Left cardiac atrium (tissue), 4 donors: ENCODE results near the gene CCDC120. TPM values are rescaled to one million over a fixed set of nuclear protein-coding genes. Genes with fewer than 3 reads are reported as not detected.

Experiments used
- ATAC-seq, 2 donors: fragments of 200-7000 bp; cut with Tn5 transposase; one replicate each; pipeline ENCODE4 v1.9.1; 2020; ENCODE audit warnings: mild to moderate bottlenecking in 2 of 2, moderate library complexity in 2 of 2
- DNase-seq: peaks from one replicate; pipeline ENCODE4 v3.0.0-alpha.2; 2020
- intact Hi-C, 2 donors: fragments of 100-400 bp; cut with DNase I; formaldehyde crosslinking; loops; one replicate each; pipeline versions ENCODE4 v1.14.1 to v1.15.1; 2022 to 2023
- long read RNA-seq: library from polyadenylated mRNA; unstranded; transcript quantifications from one replicate; pipeline ENCODE4 v2.0.0, GENCODE V29; 2021
- total RNA-seq, 2 donors: library from RNA; stranded (reverse); fragmentation: NEBNext Ultra II Directional; extraction: Animal tissue kit (Norgen Biotek cat#: 25700); gene quantifications; one replicate each; pipeline ENCODE4 v1.2.1, GENCODE V29; 2021
- donor health status: DM: no; HTN: yes; CAD: no.
- donor health status: DM: no; HTN: yes; CAD: no; lungs with severe emphysema.
- donor health status: DM: yes; HTN: yes; CAD: no.
- donor health status: Dilated cardiomyopathy.

The CCDC120 gene, protein sequence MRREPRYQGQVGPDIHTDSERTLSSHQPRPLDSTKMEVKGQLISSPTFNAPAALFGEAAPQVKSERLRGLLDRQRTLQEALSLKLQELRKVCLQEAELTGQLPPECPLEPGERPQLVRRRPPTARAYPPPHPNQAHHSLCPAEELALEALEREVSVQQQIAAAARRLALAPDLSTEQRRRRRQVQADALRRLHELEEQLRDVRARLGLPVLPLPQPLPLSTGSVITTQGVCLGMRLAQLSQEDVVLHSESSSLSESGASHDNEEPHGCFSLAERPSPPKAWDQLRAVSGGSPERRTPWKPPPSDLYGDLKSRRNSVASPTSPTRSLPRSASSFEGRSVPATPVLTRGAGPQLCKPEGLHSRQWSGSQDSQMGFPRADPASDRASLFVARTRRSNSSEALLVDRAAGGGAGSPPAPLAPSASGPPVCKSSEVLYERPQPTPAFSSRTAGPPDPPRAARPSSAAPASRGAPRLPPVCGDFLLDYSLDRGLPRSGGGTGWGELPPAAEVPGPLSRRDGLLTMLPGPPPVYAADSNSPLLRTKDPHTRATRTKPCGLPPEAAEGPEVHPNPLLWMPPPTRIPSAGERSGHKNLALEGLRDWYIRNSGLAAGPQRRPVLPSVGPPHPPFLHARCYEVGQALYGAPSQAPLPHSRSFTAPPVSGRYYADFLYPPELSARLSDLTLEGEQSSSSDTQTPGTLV
- total RNA-seq: 1 to 10 TPM; 2.4 to 2.7 TPM
- long read RNA-seq, partial matches to known transcripts: 1 of 2 reads
- long read RNA-seq, other reads (novel, unspliced or antisense): 0 of 2 reads

DNA sequence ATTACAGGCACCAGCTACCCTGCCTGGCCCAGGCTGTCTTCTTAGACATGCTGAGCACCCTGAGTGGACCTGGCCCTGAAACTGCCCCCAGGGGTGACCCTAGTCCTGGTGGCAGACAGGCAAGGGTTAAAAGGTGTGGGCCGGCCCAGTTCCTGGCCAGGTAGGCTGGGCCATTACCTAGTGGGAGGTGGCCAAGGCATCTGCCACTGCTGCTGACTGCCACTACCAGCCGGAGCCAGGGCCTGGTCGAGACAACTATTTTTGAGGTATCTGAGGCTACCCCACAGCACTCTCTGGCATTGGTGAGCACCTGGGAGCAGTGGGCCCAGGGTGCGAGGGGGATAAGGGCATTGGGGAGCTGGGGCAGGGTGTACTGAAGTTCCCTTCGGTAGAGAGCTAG lies at the start of gene CCDC120:
CCDC120 (plus strand) TSS at position 206 of the 400 bp plus-strand sequence. CDS start 3,043 bp downstream, outside the sequence.
- peak in 1 of 2 donors; percentile 60 for ATAC-seq
- intact Hi-C loops: no loop called here
- DNase-seq: no peak

DNA sequence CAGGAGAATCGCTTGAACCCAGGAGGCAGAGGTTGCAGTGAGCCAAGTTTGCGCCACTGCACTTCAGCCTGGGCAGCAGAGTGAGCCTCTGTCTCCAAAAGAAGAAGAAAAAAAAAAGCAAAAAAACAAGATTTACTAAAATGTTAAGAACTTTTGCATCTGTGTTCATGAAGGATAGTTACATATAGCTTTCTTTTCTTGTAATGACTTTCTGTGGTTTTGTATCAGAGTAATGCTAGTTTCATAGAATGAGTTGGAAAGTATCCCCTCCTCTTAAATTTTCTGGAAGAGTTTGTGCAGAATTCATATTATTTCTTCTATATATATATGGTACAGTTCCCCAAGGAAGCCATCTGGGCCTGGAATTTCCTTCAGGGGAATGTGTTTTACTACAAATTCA lies 39.7 kb upstream of the CCDC120 start:
- intact Hi-C loops: no loop called here
- no peak for DNase-seq
- ATAC-seq: no peak

DNA sequence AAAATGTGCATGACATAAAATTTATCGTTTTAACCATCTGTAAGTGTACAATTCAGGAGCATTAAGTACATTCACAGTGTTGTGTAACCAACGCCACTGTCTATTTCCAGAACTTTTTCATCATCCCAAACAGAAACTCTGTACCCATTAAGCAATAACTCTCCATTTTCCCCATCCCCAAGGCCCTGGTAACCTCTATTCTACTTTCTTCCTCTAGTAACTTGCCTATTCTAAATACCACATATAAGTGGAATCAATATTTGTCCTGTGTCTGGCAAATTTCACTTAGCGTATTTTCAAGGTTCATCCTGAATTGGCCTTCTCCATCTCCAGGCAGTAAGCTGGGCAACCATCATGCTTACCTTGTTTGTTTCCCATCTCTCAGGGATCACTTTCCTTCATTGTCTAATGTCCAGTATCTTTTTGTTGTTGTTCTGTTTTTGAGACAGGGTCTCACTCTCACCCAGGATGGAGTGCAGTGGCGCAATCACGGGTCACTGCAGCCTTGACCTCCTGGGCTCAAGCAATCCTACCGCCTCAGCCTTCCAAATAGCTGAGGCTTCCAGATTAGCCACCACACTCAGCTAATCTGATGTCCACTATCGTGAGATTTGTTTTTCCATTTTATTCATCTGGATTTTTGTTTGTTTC lies 39.1 kb upstream of the CCDC120 start:
- intact Hi-C loops: no loop called here
- no peak for DNase-seq

DNA sequence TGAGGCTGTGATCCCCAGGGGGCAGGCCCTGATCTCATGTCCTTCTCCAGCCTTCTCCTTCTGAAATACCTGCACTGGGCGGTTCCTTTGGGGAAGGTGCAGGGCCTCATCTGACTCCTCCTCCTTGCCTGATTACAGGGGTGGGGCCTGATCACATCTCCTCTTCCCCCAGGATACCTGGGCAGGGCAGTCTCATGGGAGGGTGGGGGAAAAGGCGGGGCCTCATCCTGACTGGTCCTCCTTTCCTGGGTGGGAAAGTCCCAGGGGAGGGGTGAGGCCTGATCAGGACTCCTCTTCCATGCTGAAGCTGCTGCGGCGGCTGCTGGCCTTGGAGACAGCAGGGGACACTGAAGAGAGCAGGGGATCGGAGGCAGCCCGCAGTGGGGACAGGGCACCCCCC lies 28.9 kb upstream of the CCDC120 start:
- peak; percentile 14 to 18 for ATAC-seq

More for the DNA sequence above, 39.1 kb upstream of the CCDC120 start:
- no peak for ATAC-seq

DNA sequence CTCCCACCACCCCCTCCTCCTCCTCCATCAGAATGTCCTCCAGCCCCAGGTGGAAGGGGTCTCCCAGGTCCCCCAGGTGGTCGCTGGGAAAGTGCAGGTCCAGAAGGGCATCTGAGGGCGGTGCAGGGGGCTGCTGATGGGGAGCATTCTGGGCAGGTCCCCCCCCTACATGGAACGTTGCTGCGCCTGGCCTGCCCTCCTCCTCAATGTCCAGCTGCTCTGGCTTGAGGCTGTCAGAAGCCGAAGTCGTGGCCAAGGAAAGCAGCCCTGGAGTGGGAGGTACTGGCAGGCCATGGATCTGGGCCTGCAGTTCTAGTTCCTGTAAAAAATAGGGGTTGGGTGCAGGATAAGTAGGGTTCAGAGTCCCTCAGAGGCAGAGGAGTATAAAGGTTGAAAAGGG lies 28.5 kb upstream of the CCDC120 start:
- ATAC-seq (peak in 1 of 2 donors; percentile 34), DNase-seq (no peak)
- intact Hi-C loops: no loop called here

More for the DNA sequence above, 28.9 kb upstream of the CCDC120 start:
- intact Hi-C loops: no loop called here
- DNase-seq: no peak

DNA sequence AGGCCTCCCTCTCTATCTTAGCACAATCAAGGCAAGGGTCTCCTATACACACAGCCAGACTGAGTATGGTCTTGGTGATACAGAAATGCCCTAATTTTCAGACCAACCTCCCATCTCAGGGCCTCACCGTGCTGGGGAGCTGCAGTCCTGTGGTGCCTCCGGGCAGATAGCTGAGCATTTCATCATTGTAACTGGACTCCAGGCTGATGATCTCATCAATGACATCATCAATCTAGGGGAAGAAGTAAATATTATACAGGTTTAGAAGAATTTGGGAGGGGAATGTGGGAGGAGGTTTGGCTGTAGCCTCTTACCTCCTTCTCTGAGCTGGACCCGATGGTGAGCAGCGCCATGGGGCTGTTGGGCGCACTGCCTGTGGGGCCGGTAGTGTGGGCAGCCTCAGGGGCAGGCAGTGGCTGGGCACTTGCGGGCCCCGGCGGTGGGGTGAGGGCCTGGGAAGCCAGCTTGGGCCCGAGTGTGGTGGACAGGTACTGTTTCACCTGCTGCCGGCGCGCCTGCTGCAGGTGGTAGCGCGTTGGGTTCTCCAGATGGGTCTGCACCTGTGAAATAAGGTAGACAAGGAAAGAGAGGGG lies 20.8 kb upstream of the CCDC120 start:
- intact Hi-C loops: no loop called here
- ATAC-seq (no peak), DNase-seq (no peak)

DNA sequence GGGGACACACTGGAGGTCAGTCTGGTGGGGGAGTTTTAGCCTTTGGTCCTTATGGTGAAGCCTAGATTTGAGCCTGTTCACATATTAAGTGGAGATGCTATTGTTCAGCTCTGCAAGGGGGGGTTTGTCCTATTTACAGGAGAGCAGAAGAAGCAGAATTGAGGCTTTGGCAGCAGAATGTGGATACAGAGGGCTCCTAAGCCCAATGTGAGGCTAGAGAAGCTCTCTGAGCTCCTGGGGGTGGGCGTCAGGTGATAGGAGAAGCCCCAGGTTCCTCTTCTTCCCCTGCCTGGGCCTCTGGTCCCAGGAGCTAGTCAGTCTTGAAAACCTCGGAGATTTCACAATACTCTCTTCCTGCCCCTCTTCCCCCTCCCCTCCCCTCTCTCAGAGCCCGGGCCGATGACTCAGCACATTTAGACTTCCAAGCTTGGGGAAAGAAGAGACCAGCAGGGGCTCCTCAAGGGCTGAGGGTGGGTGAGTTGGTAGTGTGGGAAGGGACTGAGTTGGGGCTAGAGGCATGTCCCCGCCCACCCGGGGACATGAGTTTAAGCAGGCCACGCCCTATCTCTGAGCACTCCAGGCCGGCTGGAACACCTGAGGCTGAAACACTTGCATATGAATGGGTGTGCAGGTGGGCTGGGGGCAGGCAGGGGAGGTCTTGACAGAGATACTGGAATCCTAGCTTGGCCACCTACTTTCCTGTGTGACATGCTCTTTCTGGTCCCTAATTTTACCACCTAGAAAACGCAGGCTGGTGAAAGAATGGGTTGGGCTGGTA lies 19.0 kb upstream of the CCDC120 start:
- intact Hi-C loops: loop anchor here in 1 of 2 donors (5.0 kb wide), 2 partner anchors 67 to 142 kb away; partner anchors contain the start of genes KCND1, PQBP1 and TIMM17B
- ATAC-seq (peak; percentile 7 to 28), DNase-seq (peak; percentile 77)

DNA sequence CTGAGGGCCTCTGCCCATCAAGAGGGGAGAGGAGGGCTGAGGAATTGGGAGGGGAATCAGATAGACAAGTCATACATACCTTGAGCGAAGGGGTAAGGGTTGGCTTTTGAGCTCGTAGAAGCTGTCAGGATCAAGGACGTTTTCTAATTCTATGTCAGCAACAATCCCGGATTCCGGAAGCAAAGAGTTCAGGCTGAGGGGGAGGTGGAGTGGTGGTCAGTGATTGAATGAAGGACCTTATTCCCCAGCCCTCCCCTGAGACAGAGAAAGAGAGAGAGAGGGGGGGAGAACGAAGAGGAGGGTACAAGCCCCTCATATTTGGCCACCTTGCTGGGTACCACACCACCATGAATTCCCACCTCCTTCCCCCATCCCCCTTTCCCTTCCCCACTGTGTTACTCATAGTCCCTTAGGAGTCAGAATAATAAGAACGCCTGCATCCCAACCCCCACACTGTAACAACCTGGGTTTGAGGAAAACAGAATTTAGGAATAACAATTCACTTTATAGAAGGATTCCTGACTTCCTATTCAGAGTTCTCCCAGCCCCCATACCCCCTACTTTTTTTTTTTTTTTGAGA lies 18.3 kb upstream of the CCDC120 start:
- DNase-seq: no peak
- no peak for ATAC-seq
- intact Hi-C loops: loop anchor here in 1 of 2 donors (5.0 kb wide), 2 partner anchors 68 to 143 kb away; partner anchors contain the start of genes KCND1, PQBP1 and TIMM17B

DNA sequence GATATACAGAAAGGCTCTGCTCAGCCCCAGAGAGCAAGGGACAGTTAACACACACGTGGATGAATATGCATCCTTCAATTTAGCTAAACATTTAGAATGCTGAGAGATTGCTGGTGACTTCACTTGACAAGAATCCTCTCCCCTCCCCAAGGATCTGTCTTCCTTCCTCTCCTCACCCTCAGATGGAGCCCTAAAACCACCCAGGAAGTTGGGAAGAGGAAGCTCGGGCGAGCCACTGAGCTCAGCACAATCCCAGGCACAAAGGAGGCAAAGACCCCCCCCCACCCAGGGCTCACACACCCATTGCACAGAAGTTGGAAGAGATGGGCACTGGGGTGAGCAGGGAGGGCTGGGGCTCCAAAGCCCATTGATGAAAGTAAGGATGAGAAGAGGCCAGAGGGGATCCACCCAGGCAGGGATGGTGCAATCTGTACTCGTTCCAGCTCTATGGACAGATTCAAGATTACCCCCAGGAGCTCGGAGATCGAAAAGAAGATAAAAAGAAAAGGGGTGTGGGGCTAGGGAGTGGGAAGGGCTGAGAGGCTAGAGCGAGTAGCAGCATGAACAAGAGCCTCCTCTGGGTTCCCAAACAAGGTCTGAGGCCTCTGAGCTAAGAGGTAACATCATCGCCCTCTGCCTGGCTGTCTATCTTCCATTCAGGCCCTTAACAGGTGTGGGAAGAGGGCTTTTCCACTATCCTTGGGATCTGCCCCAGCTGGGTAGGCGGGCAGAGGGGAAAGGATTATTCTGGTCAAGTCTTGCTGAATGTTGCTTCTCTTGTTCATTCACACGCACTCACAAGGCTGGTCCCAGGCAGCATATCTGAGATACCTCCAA lies 16.8 kb upstream of the CCDC120 start:
- DNase-seq (no peak), ATAC-seq (no peak)
- intact Hi-C loops: loop anchor here in 1 of 2 donors (5.0 kb wide), 2 partner anchors 70 to 145 kb away; partner anchors contain the start of genes KCND1, PQBP1 and TIMM17B

DNA sequence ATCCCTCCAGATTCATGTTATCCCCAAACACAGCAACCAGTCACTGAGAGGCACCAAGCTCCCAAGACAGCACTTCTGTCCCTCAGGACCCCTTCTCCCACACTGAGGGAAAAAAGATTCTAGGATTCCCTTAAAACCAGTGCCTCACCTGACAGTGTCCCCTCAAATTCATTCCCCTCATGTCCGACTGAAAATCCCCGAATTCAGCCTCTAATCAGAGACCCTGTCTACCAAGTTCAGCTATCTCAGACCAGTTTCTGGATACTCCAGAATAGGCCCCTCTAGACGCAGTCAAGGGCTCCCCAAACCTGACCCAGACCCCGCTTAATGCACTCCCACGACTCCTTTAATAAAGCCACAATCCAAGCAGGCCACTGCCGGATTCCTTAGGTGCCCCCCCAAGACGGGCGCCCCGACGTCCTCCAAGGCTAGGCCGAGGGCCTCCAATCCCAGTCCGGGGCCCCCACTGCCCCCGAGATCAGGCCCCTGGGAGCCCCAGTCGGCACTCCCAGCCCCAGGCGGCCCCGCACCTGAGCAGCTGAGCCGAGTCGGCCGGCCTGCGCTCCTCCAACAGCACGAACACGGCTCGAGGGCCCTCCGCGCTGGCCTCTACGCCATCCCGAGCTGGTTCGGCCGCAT lies 16.1 kb upstream of the CCDC120 start:
- DNase-seq (peak; percentile 34), ATAC-seq (peak in 1 of 2 donors; percentile 3)
- intact Hi-C loops: loop anchor here in 1 of 2 donors (5.0 kb wide), 2 partner anchors 70 to 145 kb away; partner anchors contain the start of genes KCND1, PQBP1 and TIMM17B

DNA sequence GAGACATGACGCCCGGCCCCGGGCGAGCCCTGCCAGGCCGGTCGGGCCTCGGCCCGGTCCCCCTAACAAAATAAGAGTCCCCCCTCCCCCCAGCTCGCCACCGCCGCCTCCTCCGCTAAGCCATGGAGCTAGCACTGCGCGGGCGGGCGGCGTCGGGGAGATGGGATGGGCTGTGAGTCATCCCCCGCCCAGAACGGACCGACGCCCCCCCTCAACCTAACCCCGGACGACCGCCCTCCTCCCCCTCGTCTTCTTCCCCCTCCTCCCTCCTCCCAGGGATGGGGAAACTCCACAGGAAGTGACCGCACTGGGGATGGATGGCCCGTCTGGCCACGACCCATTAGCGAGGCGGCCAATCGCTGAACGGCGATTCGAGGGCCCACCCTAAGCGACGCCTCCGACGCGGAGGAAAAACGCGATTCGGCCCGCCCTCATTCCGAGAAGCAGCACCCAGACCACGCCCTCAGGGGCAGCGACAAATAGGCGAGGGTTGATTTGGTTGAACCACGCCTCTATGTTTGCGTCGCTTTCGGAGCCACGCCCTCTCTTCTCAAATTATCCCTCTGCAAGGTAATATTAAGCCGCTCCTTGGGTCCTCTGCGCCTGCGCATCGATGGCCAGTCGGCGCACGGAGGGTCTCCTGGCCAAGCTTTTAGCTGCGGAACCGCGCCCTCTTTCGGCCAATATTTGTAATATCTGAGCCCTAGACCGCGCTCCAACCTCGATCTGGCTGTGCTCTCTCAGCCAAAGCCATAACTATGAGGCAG lies 15.4 kb upstream of the CCDC120 start, which contains the start of gene TFE3:
TFE3 (minus strand) TSS at position 138 of the 767 bp plus-strand sequence; CDS start at position 7, 131 bp downstream.
- DNase-seq: peak; percentile 98
- ATAC-seq: peak; percentile 93
- intact Hi-C loops: loop anchor here in 1 of 2 donors (5.0 kb wide), 2 partner anchors 71 to 146 kb away; partner anchors contain the start of genes KCND1, PQBP1 and TIMM17B

DNA sequence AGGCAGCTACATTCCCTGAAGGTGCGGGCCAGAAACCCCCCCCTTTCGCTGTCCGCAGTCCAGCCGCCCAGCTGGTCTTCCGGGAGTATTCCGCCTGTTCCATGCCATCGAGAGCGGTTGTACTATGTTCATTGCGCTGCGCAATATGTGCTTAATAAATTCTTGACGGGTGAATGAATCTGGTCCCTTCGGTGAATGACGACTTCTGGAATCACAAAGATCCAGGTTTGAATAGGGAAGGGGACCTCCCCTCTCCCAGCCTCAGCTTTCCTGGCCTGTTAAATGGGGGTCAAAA lies 14.9 kb upstream of the CCDC120 start:
- intact Hi-C loops: loop anchor here in 1 of 2 donors (5.0 kb wide), 2 partner anchors 72 to 147 kb away; partner anchors contain the start of genes KCND1, PQBP1 and TIMM17B
- no peak for DNase-seq
- no peak for ATAC-seq

DNA sequence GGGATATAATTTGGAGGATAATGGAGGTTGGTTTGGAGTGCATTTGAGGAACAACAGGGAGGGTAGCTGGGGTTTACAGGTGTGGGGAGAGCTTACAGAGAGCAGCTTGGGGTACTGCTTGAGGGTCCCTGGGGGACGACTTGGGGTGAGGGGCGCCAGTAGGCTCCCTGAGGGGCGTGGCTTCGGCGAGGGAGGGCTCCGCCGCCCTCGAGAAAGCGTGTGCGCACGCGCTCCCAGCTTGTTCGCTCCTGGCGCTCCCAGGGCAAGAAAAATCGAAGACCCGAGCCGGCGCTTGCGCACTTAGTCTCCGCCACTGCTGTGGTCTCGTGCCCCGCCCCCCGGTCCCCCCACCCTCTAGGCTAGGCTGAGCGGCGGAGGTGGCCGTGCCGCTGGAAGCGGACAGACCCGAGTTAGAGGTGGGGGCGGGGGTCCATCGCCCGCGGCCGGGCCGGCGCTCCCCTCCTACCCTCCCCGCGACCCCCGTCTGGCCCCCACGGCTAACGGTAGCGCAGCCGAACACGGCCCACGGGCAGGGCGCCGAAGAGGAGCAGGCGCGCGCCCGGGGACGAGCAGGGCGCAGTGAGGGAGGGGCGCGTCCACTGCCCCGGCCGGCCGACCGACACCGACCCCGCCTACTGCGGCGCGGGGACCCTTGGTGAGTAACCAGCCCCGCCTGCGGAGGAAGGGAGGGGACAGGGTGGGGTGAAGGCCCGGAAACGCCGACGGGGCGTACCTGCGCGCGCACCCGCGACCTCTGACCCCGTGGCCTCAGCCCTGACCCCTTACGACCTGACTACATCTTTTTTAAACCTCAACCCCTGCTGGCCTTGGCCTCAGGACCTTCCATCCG lies 5.4 kb upstream of the CCDC120 start:
- DNase-seq: peak; percentile 75
- intact Hi-C loops: no loop called here

DNA sequence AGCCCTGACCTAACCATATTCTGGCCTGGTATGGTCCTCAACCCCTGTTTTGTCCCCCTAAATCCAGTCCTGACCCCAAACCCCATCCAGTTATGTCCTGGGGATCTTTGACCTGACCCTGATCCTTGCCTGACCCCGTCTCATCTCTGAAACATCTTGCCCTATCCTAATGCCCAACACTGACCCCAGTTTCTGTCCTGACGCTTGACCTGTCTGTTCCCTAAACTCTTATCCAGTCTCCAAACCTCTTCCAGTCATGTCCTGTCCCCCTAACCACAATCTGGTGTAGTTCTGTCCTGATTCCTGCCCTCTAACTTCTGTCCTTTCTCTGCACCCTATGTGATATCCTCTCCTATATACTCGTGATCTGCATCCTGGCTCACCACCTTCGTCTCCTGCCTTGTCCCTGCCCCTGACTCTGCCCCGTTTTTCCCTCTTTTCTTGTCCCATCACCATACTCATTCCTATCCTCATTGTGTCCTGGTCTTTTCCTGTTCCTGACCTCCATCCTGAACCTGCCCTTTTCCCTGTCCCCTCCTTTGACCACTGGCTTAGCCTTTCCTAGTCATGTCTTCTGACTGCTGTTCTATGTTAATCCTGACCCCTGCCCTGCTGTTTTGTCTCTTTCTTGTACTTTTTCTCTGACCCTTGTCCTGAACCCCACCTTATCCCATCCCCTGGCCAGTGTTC lies 4.6 kb upstream of the CCDC120 start:
- no peak for DNase-seq
- ATAC-seq: no peak
- intact Hi-C loops: no loop called here

More for the DNA sequence above, 5.4 kb upstream of the CCDC120 start:
- peak; percentile 82 to 93 for ATAC-seq
